HL-60 (cell line): ENCODE data around the gene GUSB.

Experiments
- DNase-seq, 2 experiments: peaks; one replicate each; pipeline ENCODE4 v3.0.0-alpha.2; 2010 to 2020; ENCODE audit warnings: low read depth in 1 of 2, low spot score in 1 of 2
- H3K27ac ChIP-seq: fragments of 250-450 bp; sonication (Bioruptor Pico); replicated peaks from 2 replicates; pipeline ENCODE4 v1.5.1; 2020; ENCODE audit warnings: mild to moderate bottlenecking, moderate library complexity
- H3K27me3 ChIP-seq: fragments of 250-450 bp; sonication (Bioruptor Pico); 2 replicates; pipeline ENCODE4 v1.5.1; 2021; ENCODE audit warnings: mild to moderate bottlenecking, moderate library complexity; ENCODE audit not compliant: insufficient read depth, poor library complexity, severe bottlenecking
- H3K4me3 ChIP-seq: replicated peaks from 2 replicates; pipeline ENCODE4 v1.5.1; 2011; ENCODE audit warnings: mild to moderate bottlenecking, control low read depth, low read length; ENCODE audit not compliant: insufficient read depth
- CTCF ChIP-seq: IDR thresholded peaks from one replicate; pipeline ENCODE4 v1.5.1; 2011; ENCODE audit warnings: low read length, control low read depth, inconsistent platforms; ENCODE audit not compliant: insufficient read depth
- GABPA ChIP-seq: IDR thresholded peaks from 2 replicates; pipeline ENCODE4 v1.6.1; 2012; ENCODE audit warnings: low read depth
- POLR2AphosphoS5 ChIP-seq: IDR thresholded peaks from 2 replicates; pipeline ENCODE4 v1.6.1; 2012; ENCODE audit warnings: low read depth
- SPI1 ChIP-seq: IDR thresholded peaks from 2 replicates; pipeline ENCODE4 v1.6.1; 2012; ENCODE audit warnings: low read depth, mild to moderate bottlenecking, borderline replicate concordance
- TF ChIP-seq, protein P1 (sequence below): IDR thresholded peaks from 2 replicates; pipeline ENCODE4 v1.6.1; 2012; ENCODE audit warnings: low read depth; ENCODE audit not compliant: insufficient replicate concordance

The GUSB gene

DNA sequence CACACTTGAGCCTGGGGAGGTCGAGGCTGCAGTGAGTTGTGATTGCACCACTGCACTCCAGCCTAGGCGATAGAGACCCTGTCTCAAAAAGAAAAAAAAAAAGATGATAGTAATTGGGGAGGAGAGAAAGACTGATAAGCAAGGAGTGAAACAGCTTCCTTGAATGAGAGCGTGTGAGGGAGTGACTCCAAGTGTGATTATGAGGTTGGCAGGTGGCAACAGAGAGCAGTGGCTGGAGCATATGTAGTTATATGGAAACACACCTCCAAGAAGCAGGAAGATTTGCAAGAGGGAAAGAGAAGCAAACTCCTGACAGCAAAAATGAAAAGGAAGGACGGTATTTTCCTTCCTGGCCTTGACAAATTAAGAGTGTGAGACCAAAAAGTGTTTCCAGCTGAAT lies 58.7 kb downstream of the GUSB start:
- TF ChIP-seq, protein P1, sequence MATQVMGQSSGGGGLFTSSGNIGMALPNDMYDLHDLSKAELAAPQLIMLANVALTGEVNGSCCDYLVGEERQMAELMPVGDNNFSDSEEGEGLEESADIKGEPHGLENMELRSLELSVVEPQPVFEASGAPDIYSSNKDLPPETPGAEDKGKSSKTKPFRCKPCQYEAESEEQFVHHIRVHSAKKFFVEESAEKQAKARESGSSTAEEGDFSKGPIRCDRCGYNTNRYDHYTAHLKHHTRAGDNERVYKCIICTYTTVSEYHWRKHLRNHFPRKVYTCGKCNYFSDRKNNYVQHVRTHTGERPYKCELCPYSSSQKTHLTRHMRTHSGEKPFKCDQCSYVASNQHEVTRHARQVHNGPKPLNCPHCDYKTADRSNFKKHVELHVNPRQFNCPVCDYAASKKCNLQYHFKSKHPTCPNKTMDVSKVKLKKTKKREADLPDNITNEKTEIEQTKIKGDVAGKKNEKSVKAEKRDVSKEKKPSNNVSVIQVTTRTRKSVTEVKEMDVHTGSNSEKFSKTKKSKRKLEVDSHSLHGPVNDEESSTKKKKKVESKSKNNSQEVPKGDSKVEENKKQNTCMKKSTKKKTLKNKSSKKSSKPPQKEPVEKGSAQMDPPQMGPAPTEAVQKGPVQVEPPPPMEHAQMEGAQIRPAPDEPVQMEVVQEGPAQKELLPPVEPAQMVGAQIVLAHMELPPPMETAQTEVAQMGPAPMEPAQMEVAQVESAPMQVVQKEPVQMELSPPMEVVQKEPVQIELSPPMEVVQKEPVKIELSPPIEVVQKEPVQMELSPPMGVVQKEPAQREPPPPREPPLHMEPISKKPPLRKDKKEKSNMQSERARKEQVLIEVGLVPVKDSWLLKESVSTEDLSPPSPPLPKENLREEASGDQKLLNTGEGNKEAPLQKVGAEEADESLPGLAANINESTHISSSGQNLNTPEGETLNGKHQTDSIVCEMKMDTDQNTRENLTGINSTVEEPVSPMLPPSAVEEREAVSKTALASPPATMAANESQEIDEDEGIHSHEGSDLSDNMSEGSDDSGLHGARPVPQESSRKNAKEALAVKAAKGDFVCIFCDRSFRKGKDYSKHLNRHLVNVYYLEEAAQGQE: no peak
- TF ChIP-seq POLR2AphosphoS5: no peak
- TF ChIP-seq CTCF: no peak
- TF ChIP-seq GABPA: no peak
- TF ChIP-seq SPI1: no peak

GRCh38 chr7:65915921-65916657 lies 65.9 kb downstream of the GUSB start:
- TF ChIP-seq POLR2AphosphoS5 (no peak), SPI1 (no peak), CTCF (no peak), GABPA (no peak)
- TF ChIP-seq, protein P1: no peak
- DNase-seq: no peak
- H3K27me3 ChIP-seq: no peaks in the 10 kb centered on the region
- H3K4me3 ChIP-seq: no peak overlapping the region
- no peak overlapping the region for H3K27ac ChIP-seq

More for the DNA sequence above, 58.7 kb downstream of the GUSB start:
- Histone ChIP-seq H3K27me3 (no peaks in the 10 kb centered on the region), H3K4me3 (no peak overlapping the region), H3K27ac (no peak overlapping the region)
- no peak for DNase-seq

DNA sequence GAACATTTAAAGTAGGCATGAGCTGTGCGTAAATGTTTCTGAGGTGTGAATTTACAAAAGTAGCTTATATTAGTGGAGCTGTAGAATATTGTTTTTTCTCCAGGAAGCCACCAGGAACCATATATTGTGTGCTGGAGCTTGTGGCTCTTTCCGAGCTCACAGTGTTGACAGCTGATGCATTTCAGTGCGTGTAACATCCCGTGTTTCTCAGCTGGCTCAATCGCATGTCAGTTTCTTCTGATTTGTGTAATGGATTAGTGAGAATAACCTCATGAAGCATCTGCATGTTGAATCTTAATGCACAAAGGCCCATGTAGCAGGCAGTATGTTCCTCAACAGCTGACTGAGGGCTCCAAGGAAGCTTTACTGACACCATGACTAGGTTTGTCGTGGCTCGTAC lies 69.8 kb downstream of the GUSB start:
- Histone ChIP-seq H3K4me3 (no peak overlapping the region), H3K27ac (no peak overlapping the region), H3K27me3 (no peaks in the 10 kb centered on the region)
- TF ChIP-seq, protein P1: no peak
- no peak for DNase-seq
